CD14-positive monocyte (primary cell): ENCODE measurements around the gene BTBD19. TPM values are rescaled to one million over a fixed set of nuclear protein-coding genes. Genes with fewer than 3 reads are reported as not detected.

Experiments used
- DNase-seq, 3 donors: peaks; one replicate each; pipeline ENCODE4 v3.0.0-alpha.2; 2011 to 2022
- H2AFZ ChIP-seq: 2 replicates; pipeline ENCODE4 v1.6.0; 2012; ENCODE audit warnings: mild to moderate bottlenecking, low read depth, low read length, inconsistent platforms; ENCODE audit not compliant: insufficient read depth, poor library complexity, severe bottlenecking
- H3K27ac ChIP-seq, 2 donors: 1 replicate in 1 of 2; 2 replicates in 1 of 2; pipeline ENCODE4 v1.5.1; 2012 to 2013; ENCODE audit warnings: low read length in 2 of 2, control low read depth in 1 of 2, inconsistent platforms in 1 of 2, low read depth in 1 of 2, mild to moderate bottlenecking in 1 of 2
- H3K27me3 ChIP-seq, 2 donors: one replicate each; pipeline versions ENCODE4 v1.6.0 to v1.6.1; 2011 to 2013; ENCODE audit warnings: low read length in 2 of 2; ENCODE audit not compliant: control insufficient read depth in 2 of 2, insufficient read depth in 2 of 2
- H3K36me3 ChIP-seq, 2 donors: replicated peaks in 1 of 2; 1 replicate in 1 of 2; 2 replicates in 1 of 2; pipeline versions ENCODE4 v1.5.1 to v1.6.1; 2012 to 2013; ENCODE audit warnings: low read length in 2 of 2, control low read depth in 1 of 2, inconsistent platforms in 1 of 2, mild to moderate bottlenecking in 1 of 2; ENCODE audit not compliant: insufficient read depth in 2 of 2, control insufficient read depth in 1 of 2
- H3K4me1 ChIP-seq, 2 donors: 1 replicate in 1 of 2; 2 replicates in 1 of 2; pipeline versions ENCODE4 v1.5.1 to v1.6.1; 2012 to 2013; ENCODE audit warnings: low read length in 2 of 2, control low read depth in 1 of 2, inconsistent platforms in 1 of 2, mild to moderate bottlenecking in 1 of 2, moderate library complexity in 1 of 2; ENCODE audit not compliant: insufficient read depth in 2 of 2, control insufficient read depth in 1 of 2
- H3K4me2 ChIP-seq: replicated peaks from 2 replicates; pipeline ENCODE3; 2012; ENCODE audit warnings: low read length, moderate library complexity, mild to moderate bottlenecking; ENCODE audit not compliant: poor library complexity, severe bottlenecking; ENCODE audit errors: extremely low read depth
- H3K4me3 ChIP-seq, 3 experiments: fragments of 200-600 bp in 1 of 3; sonication (generic) in 1 of 3; replicated peaks in 1 of 3; 1 replicate in 2 of 3; 2 replicates in 1 of 3; pipeline ENCODE4 v1.5.1; 2011 to 2013; ENCODE audit warnings: low read length in 3 of 3, mild to moderate bottlenecking in 3 of 3, control low read depth in 2 of 3, low read depth in 2 of 3, inconsistent platforms in 1 of 3, moderate library complexity in 1 of 3
- H3K79me2 ChIP-seq: 2 replicates; pipeline ENCODE4 v1.6.0; 2012; ENCODE audit warnings: mild to moderate bottlenecking, control low read depth, inconsistent platforms, low read length, moderate library complexity; ENCODE audit not compliant: insufficient read depth
- H3K9ac ChIP-seq: 2 replicates; pipeline ENCODE4 v1.6.0; 2017; ENCODE audit warnings: low read length, mild to moderate bottlenecking; ENCODE audit not compliant: insufficient read depth, poor library complexity, severe bottlenecking
- H3K9me3 ChIP-seq, 2 donors: replicated peaks in 1 of 2; 1 replicate in 1 of 2; 2 replicates in 1 of 2; pipeline versions ENCODE4 v1.5.1 to v1.6.1; 2012 to 2013; ENCODE audit warnings: low read length in 2 of 2, control low read depth in 1 of 2; ENCODE audit not compliant: control insufficient read depth in 1 of 2, insufficient read depth in 1 of 2
- H4K20me1 ChIP-seq: 2 replicates; pipeline ENCODE4 v1.6.0; 2012; ENCODE audit warnings: mild to moderate bottlenecking, low read length, control low read depth, moderate library complexity; ENCODE audit not compliant: insufficient read depth
- H3K27ac Mint-ChIP-seq, 7 donors: one replicate each; pipeline ENCODE4 v1.8.0; 2020; ENCODE audit warnings: mild to moderate bottlenecking in 7 of 7, mixed read lengths in 7 of 7, moderate library complexity in 6 of 7, inconsistent platforms in 2 of 7
- H3K27me3 Mint-ChIP-seq, 3 donors: one replicate each; pipeline ENCODE4 v1.8.0; 2021 to 2022; ENCODE audit warnings: low read depth in 3 of 3, mild to moderate bottlenecking in 3 of 3, mixed read lengths in 3 of 3, moderate library complexity in 3 of 3, inconsistent platforms in 1 of 3
- H3K36me3 Mint-ChIP-seq, 2 donors: one replicate each; pipeline ENCODE4 v1.8.0; 2020; ENCODE audit warnings: mixed read lengths in 2 of 2, inconsistent platforms in 1 of 2, mild to moderate bottlenecking in 1 of 2
- H3K4me1 Mint-ChIP-seq: one replicate; pipeline ENCODE4 v1.8.0; 2020; ENCODE audit warnings: mild to moderate bottlenecking, mixed read lengths
- H3K4me3 Mint-ChIP-seq, 2 donors: one replicate each; pipeline ENCODE4 v1.8.0; 2020; ENCODE audit warnings: mild to moderate bottlenecking in 2 of 2, mixed read lengths in 2 of 2, moderate library complexity in 1 of 2
- H3K9me3 Mint-ChIP-seq, 7 donors: one replicate each; pipeline ENCODE4 v1.8.0; 2020 to 2022; ENCODE audit warnings: mixed read lengths in 7 of 7, mild to moderate bottlenecking in 6 of 7, moderate library complexity in 6 of 7, inconsistent platforms in 2 of 7
- WGBS: methylation state at CpG from one replicate; pipeline ENCODE4 v1.1.5; 2013; ENCODE audit warnings: missing lambda C conversion rate; ENCODE audit not compliant: insufficient coverage; 5-methylcytosine and 5-hydroxymethylcytosine counted together
- intact Hi-C, 2 donors: fragments of 100-400 bp; cut with micrococcal nuclease; formaldehyde crosslinking; loops; one replicate each; pipeline versions ENCODE4 v1.15.0 to v1.15.1; 2023
- polyA plus RNA-seq, 3 donors: library from polyadenylated mRNA; depleted of rRNA in 1 of 3; unstranded in 2 of 3; stranded (reverse) in 1 of 3; fragments of 300-500 nt in 2 of 3; fragments of >200 nt in 1 of 3; fragmentation: Illumina TruSeq in 2 of 3; gene quantifications; 1 replicate in 2 of 3; 2 replicates in 1 of 3; pipeline ENCODE4 v1.2.3, GENCODE V29; 2012 to 2021
- TF ChIP-seq, protein P1 (sequence below): fragments of 200-600 bp; IDR thresholded peaks from one replicate; pipeline ENCODE4 v1.8.0; 2022; ENCODE audit warnings: antibody characterized with exemption, mild to moderate bottlenecking

Gene BTBD19
- polyA plus RNA-seq, 3 donors = 0.10 to 6.3 (median 0.73) TPM

DNA sequence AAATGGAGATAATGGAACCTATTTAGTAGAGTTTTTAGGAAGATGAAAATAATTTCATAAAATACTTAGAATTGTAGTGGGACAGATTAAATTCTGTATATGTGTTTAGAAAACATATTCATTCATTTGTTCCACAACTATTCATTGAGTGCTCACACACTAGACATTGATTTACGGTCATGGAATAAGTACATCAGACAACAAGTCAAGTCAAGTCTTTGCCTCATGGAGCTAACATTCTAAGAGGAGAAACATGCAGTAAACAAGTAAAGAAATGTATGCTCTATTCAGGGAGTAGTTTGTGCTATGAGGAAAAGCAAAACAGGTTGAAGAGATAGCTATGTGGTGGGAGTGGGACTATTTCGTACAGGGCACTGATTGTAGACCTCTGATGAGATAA lies 9.0 kb downstream of the BTBD19 start:
- H3K27ac ChIP-seq = no peak overlapping the region
- Mint-ChIP-seq H3K27me3 (peaks cover 0 to 1% (median 0%) of the 10 kb centered on the region in 3 donors), H3K36me3 (peaks cover 6 to 7% of the 10 kb centered on the region in 2 donors), H3K4me1 (peaks cover 66% of the 10 kb centered on the region), H3K4me3 (no peak overlapping the region), H3K27ac (peak overlapping the region in 1 of 7 donors; percentile 64), H3K9me3 (no peaks in the 10 kb centered on the region)
- DNase-seq = no peak
- no peaks in the 10 kb centered on the region for H3K9me3 ChIP-seq
- peaks cover 55 to 61% of the 10 kb centered on the region in 2 donors for H3K4me1 ChIP-seq
- H3K79me2 ChIP-seq = no peaks in the 10 kb centered on the region
- no peaks in the 10 kb centered on the region for H3K36me3 ChIP-seq
- H3K9ac ChIP-seq = no peak overlapping the region
- 100% methylated on average over 1 of the region's 2 CpGs for WGBS
- H3K4me2 ChIP-seq = no peak overlapping the region
- H3K27me3 ChIP-seq = no peaks in the 10 kb centered on the region
- intact Hi-C loops = no loop called here
- no peaks in the 10 kb centered on the region for H4K20me1 ChIP-seq
- no peak overlapping the region for H2AFZ ChIP-seq
- TF ChIP-seq, protein P1, sequence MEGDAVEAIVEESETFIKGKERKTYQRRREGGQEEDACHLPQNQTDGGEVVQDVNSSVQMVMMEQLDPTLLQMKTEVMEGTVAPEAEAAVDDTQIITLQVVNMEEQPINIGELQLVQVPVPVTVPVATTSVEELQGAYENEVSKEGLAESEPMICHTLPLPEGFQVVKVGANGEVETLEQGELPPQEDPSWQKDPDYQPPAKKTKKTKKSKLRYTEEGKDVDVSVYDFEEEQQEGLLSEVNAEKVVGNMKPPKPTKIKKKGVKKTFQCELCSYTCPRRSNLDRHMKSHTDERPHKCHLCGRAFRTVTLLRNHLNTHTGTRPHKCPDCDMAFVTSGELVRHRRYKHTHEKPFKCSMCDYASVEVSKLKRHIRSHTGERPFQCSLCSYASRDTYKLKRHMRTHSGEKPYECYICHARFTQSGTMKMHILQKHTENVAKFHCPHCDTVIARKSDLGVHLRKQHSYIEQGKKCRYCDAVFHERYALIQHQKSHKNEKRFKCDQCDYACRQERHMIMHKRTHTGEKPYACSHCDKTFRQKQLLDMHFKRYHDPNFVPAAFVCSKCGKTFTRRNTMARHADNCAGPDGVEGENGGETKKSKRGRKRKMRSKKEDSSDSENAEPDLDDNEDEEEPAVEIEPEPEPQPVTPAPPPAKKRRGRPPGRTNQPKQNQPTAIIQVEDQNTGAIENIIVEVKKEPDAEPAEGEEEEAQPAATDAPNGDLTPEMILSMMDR = no peak
- H3K4me3 ChIP-seq = no peak overlapping the region

DNA sequence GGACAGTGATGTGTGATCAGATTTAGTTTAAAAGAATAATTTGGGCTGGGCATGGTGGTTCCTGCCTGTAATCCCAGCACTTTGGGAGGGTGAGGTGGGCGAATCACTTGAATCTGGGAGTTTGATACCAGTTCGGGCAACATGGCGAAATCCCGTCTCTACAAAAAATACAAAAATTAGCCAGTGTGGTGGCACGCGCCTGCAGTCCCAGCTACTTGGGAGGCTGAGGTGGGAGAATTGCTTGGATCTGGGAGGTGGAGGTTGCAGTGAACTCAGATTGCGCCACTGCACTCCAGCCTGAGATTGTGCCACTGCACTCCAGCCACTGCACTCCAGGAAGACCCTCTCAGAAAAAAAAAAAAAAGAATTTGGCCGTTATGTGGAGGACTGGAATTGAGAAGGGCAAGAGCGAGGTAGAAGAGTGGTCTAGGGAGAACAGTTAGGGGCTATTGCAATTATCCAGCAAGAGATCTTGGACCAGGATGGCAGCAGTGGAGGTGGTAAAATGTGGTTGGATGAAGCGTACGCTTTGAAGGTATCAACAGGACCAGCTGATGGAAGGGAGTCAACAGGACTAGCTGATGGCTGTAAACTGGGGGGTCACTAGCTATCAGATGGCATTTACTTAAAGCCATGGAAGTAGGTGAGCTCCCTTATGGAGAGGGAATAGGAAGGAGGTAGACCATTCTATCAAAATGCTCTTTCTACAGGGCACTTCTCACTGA lies 9.6 kb downstream of the BTBD19 start:
- Histone ChIP-seq H3K9ac (no peak overlapping the region), H3K79me2 (no peaks in the 10 kb centered on the region), H3K27ac (no peak overlapping the region), H3K36me3 (no peaks in the 10 kb centered on the region), H3K9me3 (no peaks in the 10 kb centered on the region), H3K4me1 (peaks cover 52 to 55% of the 10 kb centered on the region in 2 donors), H2AFZ (no peak overlapping the region), H3K4me2 (no peak overlapping the region), H3K27me3 (no peaks in the 10 kb centered on the region), H4K20me1 (no peaks in the 10 kb centered on the region), H3K4me3 (no peak overlapping the region)
- Mint-ChIP-seq H3K36me3 (peaks cover 6 to 7% of the 10 kb centered on the region in 2 donors), H3K4me3 (peak overlapping the region in 1 of 2 donors; percentile 18), H3K27ac (peak overlapping the region; percentile 16 to 100 (median 90)), H3K4me1 (peaks cover 61% of the 10 kb centered on the region), H3K9me3 (no peaks in the 10 kb centered on the region), H3K27me3 (peaks cover 0 to 1% (median under 1%) of the 10 kb centered on the region in 3 donors)
- 94% methylated on average over 8 of the region's 11 CpGs for WGBS
- TF ChIP-seq, protein P1 = no peak
- intact Hi-C loops = loop anchor here (2.0 kb wide), 1 partner anchor 17 kb away; the partner anchor contains the start of gene PLK3 (in 2 of the 2)
- DNase-seq = peak in 1 of 3 donors; percentile 10
